ENCODE results near the gene ARL6. TPM values are rescaled to one million over a fixed set of nuclear protein-coding genes. Genes with fewer than 3 reads are reported as not detected.

Gene ARL6
- total RNA-seq, 1 experiment from 2014 or later, result 7.1 TPM

DNA sequence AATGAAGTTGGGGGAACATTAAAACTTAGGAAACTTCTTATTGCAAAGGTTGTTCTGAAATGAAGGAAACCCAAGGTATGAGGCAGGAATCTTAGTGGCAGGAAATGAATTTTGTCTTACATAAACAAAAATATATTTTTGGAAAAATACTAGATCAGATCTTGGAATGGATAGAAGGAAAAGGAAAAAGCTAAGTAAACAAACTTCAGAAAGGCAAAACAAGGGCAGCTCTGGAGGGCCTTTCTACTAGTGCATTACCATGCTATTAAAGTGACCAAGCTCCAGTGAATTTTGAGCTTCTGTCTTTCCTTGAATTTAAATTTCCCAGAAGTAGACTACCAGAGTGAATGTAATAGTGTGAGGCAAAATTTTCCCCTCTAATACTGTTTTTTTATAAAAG is 13.6 kb downstream of the ARL6 start:
- H2AK5ac ChIP-seq (ENCODE audit: insufficient read length, low read length), result no peak overlapping the region
- H3K23ac ChIP-seq (ENCODE audit: insufficient read length, low read depth, low read length), result no peak overlapping the region
- H3K27me3 Mint-ChIP-seq (ENCODE audit: low read depth), result no peaks in the 10 kb centered on the region
- H3K23me2 ChIP-seq (ENCODE audit: insufficient read length, low read depth, low read length, poor library complexity, severe bottlenecking), result no peaks in the 10 kb centered on the region
- H3K79me1 ChIP-seq (ENCODE audit: insufficient read depth, low read depth, low read length, poor library complexity, severe bottlenecking), result no peaks in the 10 kb centered on the region
- H3K56ac ChIP-seq (ENCODE audit: insufficient read length, low read depth, low read length), result no peak overlapping the region
- peaks cover 7 to 9% (median 8%) of the 10 kb centered on the region in 3 experiments for H3K36me3 Mint-ChIP-seq (ENCODE audit: insufficient read depth in 1 of 3, low read depth in 3 of 3)
- H3K9ac ChIP-seq (ENCODE audit: extremely low read depth, insufficient read length, low read length), result no peak overlapping the region
- H4K8ac ChIP-seq (replicated peaks; ENCODE audit: insufficient read length, low read depth, low read length), result no peak overlapping the region
- no peaks in the 10 kb centered on the region for H3K9me3 ChIP-seq (ENCODE audit: control insufficient read depth, low read depth, low read length)
- 0 out of 7 replicates have a peak overlapping the region, but pooled peaks of 1 of the 3 experiments have one; percentile 9 for H3K27ac Mint-ChIP-seq
- no peak overlapping the region for H3K4me3 Mint-ChIP-seq
- H2BK15ac ChIP-seq (ENCODE audit: low read depth, low read length), result no peak overlapping the region
- H3K4me1 Mint-ChIP-seq, result peaks cover 13 to 14% of the 10 kb centered on the region in 2 experiments
- H4K20me1 ChIP-seq (ENCODE audit: control insufficient read depth, insufficient read depth, insufficient read length), result no peaks in the 10 kb centered on the region
- H3K9me3 Mint-ChIP-seq, result no peaks in the 10 kb centered on the region
- H3K27me3 ChIP-seq (ENCODE audit: insufficient read depth, low read length), result no peaks in the 10 kb centered on the region
- no peak overlapping the region for H2BK120ac ChIP-seq (ENCODE audit: low read depth, low read length, poor library complexity, severe bottlenecking)
- H3K14ac ChIP-seq (ENCODE audit: insufficient read depth, low read length), result no peak overlapping the region
- no peak overlapping the region for H3T11ph ChIP-seq (ENCODE audit: low read length)
- H2BK20ac ChIP-seq (ENCODE audit: low read depth, low read length, poor library complexity, severe bottlenecking), result no peak overlapping the region
- TF ChIP-seq CTCF (conservative IDR thresholded peaks at IDR 0.05), result no peak
- H4K5ac ChIP-seq (ENCODE audit: insufficient read length, low read depth, low read length), result no peak overlapping the region
- H2AFZ ChIP-seq (ENCODE audit: low read length), result no peak overlapping the region
- no peak for DNase-seq
- H3K4me2 ChIP-seq (ENCODE audit: insufficient read depth, insufficient read length, low read length), result no peak overlapping the region
- no peaks in the 10 kb centered on the region for H3K4me1 ChIP-seq (ENCODE audit: insufficient read depth, low read length)
- no peak overlapping the region for H2BK12ac ChIP-seq (ENCODE audit: insufficient read length, low read depth, low read length)
- H2BK5ac ChIP-seq (ENCODE audit: insufficient read length, low read length), result no peak overlapping the region
- H3K18ac ChIP-seq (ENCODE audit: insufficient read length, low read depth, low read length), result no peak overlapping the region
- H3K4ac ChIP-seq (ENCODE audit: low read depth, low read length), result no peak overlapping the region
- no peak overlapping the region for H3K27ac ChIP-seq (ENCODE audit: insufficient read length, low read depth, low read length)
- H3K79me2 ChIP-seq (ENCODE audit: insufficient read depth, low read length), result no peaks in the 10 kb centered on the region
- H4K91ac ChIP-seq (ENCODE audit: insufficient read length, low read depth, low read length), result no peak overlapping the region
